ENCODE measurements around the gene XG. TPM values are rescaled to one million over a fixed set of nuclear protein-coding genes. Genes with fewer than 3 reads are reported as not detected.
"Not testable (repeated sequence)": the region's sequence is repeated elsewhere in the genome, so short reads cannot be mapped to it uniquely, and the experiment has no call there.

XG gene
- total RNA-seq, 3 donors from 2014 or later (not counting 1 experiment from before 2014, with no cell fraction given), result 0.85 TPM; not detected in 2

DNA sequence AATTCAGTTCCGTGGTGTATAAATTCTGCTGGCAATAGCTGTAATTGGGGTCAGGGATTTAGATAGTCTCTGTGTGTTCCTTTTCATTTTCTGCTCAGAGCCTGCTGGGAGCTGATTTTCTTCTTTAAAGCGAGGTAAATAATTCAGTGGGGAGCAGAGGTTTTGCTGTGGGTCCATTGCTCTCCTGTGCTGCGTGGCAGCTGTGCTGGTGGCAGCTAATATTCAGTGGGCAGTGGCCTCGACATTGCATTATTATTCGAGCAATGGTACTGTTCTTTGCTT is 13.7 kb downstream of the XG start:
- no peaks in the 10 kb centered on the region for H3K27me3 Mint-ChIP-seq (ENCODE audit: low read depth in 2 of 2)
- WGBS (ENCODE audit: insufficient coverage), result 93% methylated on average over 5 of the region's 5 CpGs
- Histone ChIP-seq H3K4me1 (ENCODE audit: control insufficient read depth, insufficient read depth, low read length) (no peaks in the 10 kb centered on the region), H3K4me3 (ENCODE audit: low read length) (no peak overlapping the region), H3K27me3 (ENCODE audit: control insufficient read depth, insufficient read depth, low read length) (peaks cover 2% of the 10 kb centered on the region), H3K9me3 (ENCODE audit: control insufficient read depth, insufficient read depth, low read length) (no peaks in the 10 kb centered on the region), H3K27ac (ENCODE audit: low read length) (no peak overlapping the region), H3K36me3 (ENCODE audit: control insufficient read depth, insufficient read depth, low read length) (no peaks in the 10 kb centered on the region)
- intact Hi-C loops (cut with micrococcal nuclease), result no loop called here
- H3K9me3 Mint-ChIP-seq, result no peaks in the 10 kb centered on the region
- no peaks in the 10 kb centered on the region for H3K4me1 Mint-ChIP-seq
- no peak for ATAC-seq
- no peaks in the 10 kb centered on the region for H3K36me3 Mint-ChIP-seq
- no peak for DNase-seq
- no peak overlapping the region for H3K27ac Mint-ChIP-seq
- H3K4me3 Mint-ChIP-seq, result no peak overlapping the region
- TF ChIP-seq, protein P1, sequence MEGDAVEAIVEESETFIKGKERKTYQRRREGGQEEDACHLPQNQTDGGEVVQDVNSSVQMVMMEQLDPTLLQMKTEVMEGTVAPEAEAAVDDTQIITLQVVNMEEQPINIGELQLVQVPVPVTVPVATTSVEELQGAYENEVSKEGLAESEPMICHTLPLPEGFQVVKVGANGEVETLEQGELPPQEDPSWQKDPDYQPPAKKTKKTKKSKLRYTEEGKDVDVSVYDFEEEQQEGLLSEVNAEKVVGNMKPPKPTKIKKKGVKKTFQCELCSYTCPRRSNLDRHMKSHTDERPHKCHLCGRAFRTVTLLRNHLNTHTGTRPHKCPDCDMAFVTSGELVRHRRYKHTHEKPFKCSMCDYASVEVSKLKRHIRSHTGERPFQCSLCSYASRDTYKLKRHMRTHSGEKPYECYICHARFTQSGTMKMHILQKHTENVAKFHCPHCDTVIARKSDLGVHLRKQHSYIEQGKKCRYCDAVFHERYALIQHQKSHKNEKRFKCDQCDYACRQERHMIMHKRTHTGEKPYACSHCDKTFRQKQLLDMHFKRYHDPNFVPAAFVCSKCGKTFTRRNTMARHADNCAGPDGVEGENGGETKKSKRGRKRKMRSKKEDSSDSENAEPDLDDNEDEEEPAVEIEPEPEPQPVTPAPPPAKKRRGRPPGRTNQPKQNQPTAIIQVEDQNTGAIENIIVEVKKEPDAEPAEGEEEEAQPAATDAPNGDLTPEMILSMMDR (IDR thresholded peaks at IDR 0.05), result no peak

DNA sequence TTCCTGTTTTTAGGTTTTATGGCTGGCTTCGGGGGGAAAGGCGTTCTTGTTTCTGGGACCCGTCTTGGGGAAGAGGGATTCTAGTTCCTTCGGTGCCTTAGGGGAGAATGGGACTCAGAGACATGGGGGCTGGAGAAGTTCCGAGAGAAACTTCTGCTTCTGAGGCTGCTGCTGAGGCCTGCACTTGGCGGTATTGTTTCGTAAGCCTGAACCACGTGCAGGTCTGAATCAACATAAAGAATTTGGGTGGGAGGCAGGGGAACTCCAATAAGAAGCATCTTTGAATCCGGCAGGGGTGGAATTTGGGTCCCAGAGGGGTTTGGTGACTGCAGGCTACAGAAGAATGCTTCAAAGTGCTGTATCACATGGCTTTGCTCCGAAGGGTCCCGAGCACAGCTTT is 15.1 kb downstream of the XG start:
- intact Hi-C loops (cut with micrococcal nuclease), result no loop called here
- WGBS (ENCODE audit: insufficient coverage), result 86% methylated on average over 11 of the region's 11 CpGs
- TF ChIP-seq, protein P1 (IDR thresholded peaks at IDR 0.05), result no peak
- H3K27ac Mint-ChIP-seq, result no peak overlapping the region
- no peaks in the 10 kb centered on the region for H3K4me1 Mint-ChIP-seq
- no peaks in the 10 kb centered on the region for H3K36me3 Mint-ChIP-seq
- Histone ChIP-seq H3K36me3 (ENCODE audit: control insufficient read depth, insufficient read depth, low read length) (no peaks in the 10 kb centered on the region), H3K4me1 (ENCODE audit: control insufficient read depth, insufficient read depth, low read length) (no peaks in the 10 kb centered on the region), H3K9me3 (ENCODE audit: control insufficient read depth, insufficient read depth, low read length) (no peaks in the 10 kb centered on the region), H3K27me3 (ENCODE audit: control insufficient read depth, insufficient read depth, low read length) (peaks cover 2% of the 10 kb centered on the region), H3K27ac (ENCODE audit: low read length) (no peak overlapping the region), H3K4me3 (ENCODE audit: low read length) (no peak overlapping the region)
- DNase-seq (no peak), ATAC-seq (no peak)
- peaks cover 3 to 8% of the 10 kb centered on the region in 2 donors for H3K27me3 Mint-ChIP-seq (ENCODE audit: low read depth in 2 of 2)
- H3K9me3 Mint-ChIP-seq, result no peaks in the 10 kb centered on the region
- no peak overlapping the region for H3K4me3 Mint-ChIP-seq

DNA sequence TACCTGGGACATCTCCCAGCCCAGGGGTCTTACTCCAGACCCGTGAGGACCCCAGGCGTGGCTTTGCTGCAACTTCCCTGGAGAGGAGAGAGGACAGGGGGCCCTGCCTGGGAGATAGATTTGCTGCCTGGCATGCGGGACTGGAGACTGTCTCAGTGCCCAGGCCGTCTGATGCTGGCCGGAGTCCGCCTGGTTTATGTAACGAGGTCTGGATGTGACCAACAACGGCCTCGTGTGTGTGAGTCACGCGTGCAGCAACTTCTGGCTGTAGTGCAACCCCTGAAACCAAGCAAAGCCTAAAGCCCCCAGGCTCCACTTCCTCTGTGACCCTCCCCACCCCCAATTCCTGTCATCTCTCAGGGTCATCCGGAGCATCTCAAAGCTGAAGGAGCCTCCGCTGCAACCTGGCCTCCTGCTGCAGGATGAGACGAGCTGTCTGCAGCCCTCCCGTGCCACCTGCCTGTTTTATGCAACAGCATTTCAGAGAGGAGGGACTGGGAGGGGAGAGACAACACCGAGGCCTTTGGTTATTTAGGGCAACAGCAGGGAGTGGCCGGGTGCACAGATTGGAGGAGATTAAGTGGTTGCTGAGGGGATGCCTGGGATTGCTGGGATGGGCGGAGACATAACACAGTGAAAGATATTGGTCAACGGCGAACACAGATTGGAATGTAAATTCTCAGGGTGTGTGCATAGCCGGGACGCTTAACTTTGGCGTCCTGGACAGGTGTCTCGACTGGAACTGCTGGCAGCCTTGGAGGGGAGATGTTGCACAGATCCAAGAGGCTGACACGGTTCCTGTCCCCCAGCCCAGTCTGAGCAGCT is 16.0 kb downstream of the XG start:
- Mint-ChIP-seq H3K27me3 (ENCODE audit: low read depth in 2 of 2) (peaks cover 5 to 12% of the 10 kb centered on the region in 2 donors), H3K4me1 (no peaks in the 10 kb centered on the region), H3K4me3 (no peak overlapping the region), H3K36me3 (no peaks in the 10 kb centered on the region), H3K9me3 (no peaks in the 10 kb centered on the region), H3K27ac (no peak overlapping the region)
- no peaks in the 10 kb centered on the region for H3K36me3 ChIP-seq (ENCODE audit: control insufficient read depth, insufficient read depth, low read length)
- peaks cover 2% of the 10 kb centered on the region for H3K27me3 ChIP-seq (ENCODE audit: control insufficient read depth, insufficient read depth, low read length)
- H3K4me3 ChIP-seq (ENCODE audit: low read length), result no peak overlapping the region
- no peak overlapping the region for H3K27ac ChIP-seq (ENCODE audit: low read length)
- H3K4me1 ChIP-seq (ENCODE audit: control insufficient read depth, insufficient read depth, low read length), result no peaks in the 10 kb centered on the region
- no peaks in the 10 kb centered on the region for H3K9me3 ChIP-seq (ENCODE audit: control insufficient read depth, insufficient read depth, low read length)
- ATAC-seq (no peak), DNase-seq (no peak)
- 87% methylated on average over 22 of the region's 25 CpGs for WGBS (ENCODE audit: insufficient coverage)
- intact Hi-C loops (cut with micrococcal nuclease), result no loop called here
- TF ChIP-seq, protein P1 (IDR thresholded peaks at IDR 0.05), result no peak

GRCh38 chrX:2769615-2770014 is 17.8 kb downstream of the XG start:
- Histone ChIP-seq H3K27me3 (ENCODE audit: control insufficient read depth, insufficient read depth, low read length) (peaks cover 2% of the 10 kb centered on the region), H3K4me3 (ENCODE audit: low read length) (no peak overlapping the region), H3K4me1 (ENCODE audit: control insufficient read depth, insufficient read depth, low read length) (no peaks in the 10 kb centered on the region), H3K9me3 (ENCODE audit: control insufficient read depth, insufficient read depth, low read length) (peaks cover 3% of the 10 kb centered on the region), H3K36me3 (ENCODE audit: control insufficient read depth, insufficient read depth, low read length) (no peaks in the 10 kb centered on the region), H3K27ac (ENCODE audit: low read length) (no peak overlapping the region)
- Mint-ChIP-seq H3K27ac (no peak overlapping the region), H3K36me3 (peaks cover 3% of the 10 kb centered on the region), H3K9me3 (no peaks in the 10 kb centered on the region), H3K4me1 (no peaks in the 10 kb centered on the region), H3K4me3 (no peak overlapping the region), H3K27me3 (ENCODE audit: low read depth in 2 of 2) (peaks cover 17 to 20% of the 10 kb centered on the region in 2 donors)
- ATAC-seq, result no peak
- WGBS (ENCODE audit: insufficient coverage), result 100% methylated on average over 1 of the region's 1 CpG
- TF ChIP-seq, protein P1 (IDR thresholded peaks at IDR 0.05), result no peak
- intact Hi-C loops (cut with micrococcal nuclease), result no loop called here
- no peak for DNase-seq

- DNase-seq; H3K27me3 ChIP-seq (ENCODE audit: control insufficient read depth, insufficient read depth, low read length); H3K36me3 Mint-ChIP-seq; H3K36me3 ChIP-seq (ENCODE audit: control insufficient read depth, insufficient read depth, low read length); H3K4me1 Mint-ChIP-seq; intact Hi-C loops (cut with micrococcal nuclease); H3K27ac ChIP-seq (ENCODE audit: low read length); H3K4me1 ChIP-seq (ENCODE audit: control insufficient read depth, insufficient read depth, low read length); H3K4me3 Mint-ChIP-seq; H3K9me3 ChIP-seq (ENCODE audit: control insufficient read depth, insufficient read depth, low read length); ATAC-seq; H3K9me3 Mint-ChIP-seq; H3K27ac Mint-ChIP-seq; H3K4me3 ChIP-seq (ENCODE audit: low read length): not testable (repeated sequence)
- H3K27me3 Mint-ChIP-seq (ENCODE audit: low read depth in 2 of 2), result peaks cover 31 to 43% of the 10 kb centered on the region in 2 donors
- 93% methylated on average over 10 of the region's 10 CpGs for WGBS (ENCODE audit: insufficient coverage)
Observed at GRCh38 chrX:2773166-2774055, 21.6 kb downstream of the XG start.

Data from natural killer cell (primary cell).